H9 (cell line): ENCODE measurements around the gene SLC35F3. TPM values are rescaled to one million over a fixed set of nuclear protein-coding genes. Genes with fewer than 3 reads are reported as not detected.
A peak's percentile ranks its signal among the peaks of the same experiment; 100 is the strongest.

Experiments used
- DNase-seq: peaks from one replicate; pipeline ENCODE4 v3.0.0-alpha.2; 2017
- H2AFZ ChIP-seq: one replicate; pipeline ENCODE4 v1.6.1; 2013; ENCODE audit warnings: mild to moderate bottlenecking, low read length, control low read depth, moderate library complexity
- H2AK5ac ChIP-seq: 2 replicates; pipeline ENCODE4 v1.6.1; 2013; ENCODE audit warnings: low read length, control low read depth, mixed read lengths; ENCODE audit not compliant: insufficient read length
- H2BK120ac ChIP-seq: one replicate; pipeline ENCODE4 v1.6.1; 2013; ENCODE audit warnings: low read depth, mild to moderate bottlenecking, low read length, control low read depth, inconsistent platforms; ENCODE audit not compliant: poor library complexity, severe bottlenecking
- H2BK12ac ChIP-seq: 2 replicates; pipeline ENCODE4 v1.6.1; 2013; ENCODE audit warnings: low read length, control low read depth, mixed read lengths, low read depth; ENCODE audit not compliant: insufficient read length
- H2BK15ac ChIP-seq: 2 replicates; pipeline ENCODE4 v1.6.1; 2013; ENCODE audit warnings: low read depth, low read length, control low read depth
- H2BK20ac ChIP-seq: one replicate; pipeline ENCODE4 v1.6.1; 2013; ENCODE audit warnings: low read depth, mild to moderate bottlenecking, low read length, control low read depth, inconsistent platforms; ENCODE audit not compliant: poor library complexity, severe bottlenecking
- H2BK5ac ChIP-seq: 2 replicates; pipeline ENCODE4 v1.6.1; 2013; ENCODE audit warnings: low read length, control low read depth, mixed read lengths; ENCODE audit not compliant: insufficient read length
- H3K14ac ChIP-seq: 2 replicates; pipeline ENCODE4 v1.6.1; 2013; ENCODE audit warnings: low read length, control low read depth; ENCODE audit not compliant: insufficient read depth
- H3K18ac ChIP-seq: 2 replicates; pipeline ENCODE4 v1.6.1; 2013; ENCODE audit warnings: low read depth, mild to moderate bottlenecking, mixed read lengths, low read length, control low read depth; ENCODE audit not compliant: insufficient read length
- H3K23ac ChIP-seq: 2 replicates; pipeline ENCODE4 v1.6.1; 2013; ENCODE audit warnings: low read length, control low read depth, mixed read lengths, low read depth; ENCODE audit not compliant: insufficient read length
- H3K23me2 ChIP-seq: 2 replicates; pipeline ENCODE4 v1.6.1; 2013; ENCODE audit warnings: low read depth, mild to moderate bottlenecking, mixed read lengths, low read length, control low read depth; ENCODE audit not compliant: insufficient read length, poor library complexity, severe bottlenecking
- H3K27ac ChIP-seq: 2 replicates; pipeline ENCODE4 v1.5.1; 2013; ENCODE audit warnings: low read length, control low read depth, mixed read lengths, low read depth; ENCODE audit not compliant: insufficient read length
- H3K27me3 ChIP-seq: 2 replicates; pipeline ENCODE4 v1.6.1; 2013; ENCODE audit warnings: low read length, control low read depth, inconsistent platforms; ENCODE audit not compliant: insufficient read depth
- H3K4ac ChIP-seq: 2 replicates; pipeline ENCODE4 v1.6.1; 2013; ENCODE audit warnings: low read depth, mild to moderate bottlenecking, control low read depth, inconsistent platforms, low read length, moderate library complexity
- H3K4me1 ChIP-seq: 2 replicates; pipeline ENCODE4 v1.6.1; 2013; ENCODE audit warnings: low read length, control low read depth, inconsistent platforms; ENCODE audit not compliant: insufficient read depth
- H3K4me2 ChIP-seq: 2 replicates; pipeline ENCODE4 v1.6.1; 2013; ENCODE audit warnings: low read length, control low read depth, mixed read lengths; ENCODE audit not compliant: insufficient read length, insufficient read depth
- H3K56ac ChIP-seq: 2 replicates; pipeline ENCODE4 v1.6.1; 2013; ENCODE audit warnings: low read depth, mild to moderate bottlenecking, mixed read lengths, low read length, control low read depth; ENCODE audit not compliant: insufficient read length
- H3K79me1 ChIP-seq: 2 replicates; pipeline ENCODE4 v1.6.1; 2013; ENCODE audit warnings: low read depth, mild to moderate bottlenecking, moderate library complexity, low read length, control low read depth, inconsistent platforms; ENCODE audit not compliant: insufficient read depth, poor library complexity, severe bottlenecking
- H3K79me2 ChIP-seq: 2 replicates; pipeline ENCODE4 v1.6.1; 2013; ENCODE audit warnings: low read length, control low read depth, inconsistent platforms; ENCODE audit not compliant: insufficient read depth
- H3K9ac ChIP-seq: 2 replicates; pipeline ENCODE4 v1.6.1; 2013; ENCODE audit warnings: low read length, control low read depth, mixed read lengths; ENCODE audit not compliant: insufficient read length; ENCODE audit errors: extremely low read depth
- H3K9me3 ChIP-seq: one replicate; pipeline ENCODE4 v1.6.1; 2013; ENCODE audit warnings: low read depth, low read length, inconsistent platforms; ENCODE audit not compliant: control insufficient read depth
- H3T11ph ChIP-seq: one replicate; pipeline ENCODE4 v1.6.1; 2013; ENCODE audit warnings: mild to moderate bottlenecking, low read length, control low read depth, inconsistent platforms
- H4K20me1 ChIP-seq: one replicate; pipeline ENCODE4 v1.6.1; 2013; ENCODE audit not compliant: control insufficient read depth, insufficient read length, insufficient read depth
- H4K5ac ChIP-seq: 2 replicates; pipeline ENCODE4 v1.6.1; 2013; ENCODE audit warnings: low read depth, mild to moderate bottlenecking, mixed read lengths, low read length, control low read depth; ENCODE audit not compliant: insufficient read length
- H4K8ac ChIP-seq: replicated peaks from 2 replicates; pipeline ENCODE4 v1.6.1; 2013; ENCODE audit warnings: low read length, control low read depth, mixed read lengths, low read depth; ENCODE audit not compliant: insufficient read length
- H4K91ac ChIP-seq: 2 replicates; pipeline ENCODE4 v1.6.1; 2013; ENCODE audit warnings: low read depth, mild to moderate bottlenecking, moderate library complexity, mixed read lengths, low read length, control low read depth; ENCODE audit not compliant: insufficient read length
- H3K27ac Mint-ChIP-seq, 3 experiments: 2 replicates in 2 of 3; 3 replicates in 1 of 3; pipeline ENCODE4 v1.8.0; 2020 to 2021; ENCODE audit warnings: mixed read lengths in 3 of 3, mild to moderate bottlenecking in 1 of 3, moderate library complexity in 1 of 3
- H3K27me3 Mint-ChIP-seq: 2 replicates; pipeline ENCODE4 v1.8.0; 2021; ENCODE audit warnings: low read depth, mild to moderate bottlenecking, moderate library complexity, mixed read lengths
- H3K36me3 Mint-ChIP-seq, 3 experiments: 2 replicates in 2 of 3; 3 replicates in 1 of 3; pipeline ENCODE4 v1.8.0; 2020 to 2021; ENCODE audit warnings: low read depth in 3 of 3, mixed read lengths in 3 of 3; ENCODE audit not compliant: insufficient read depth in 1 of 3
- H3K4me1 Mint-ChIP-seq, 2 experiments: 2 replicates each; pipeline ENCODE4 v1.8.0; 2020; ENCODE audit warnings: mixed read lengths in 2 of 2
- H3K4me3 Mint-ChIP-seq, 2 experiments: 2 replicates in 1 of 2; 3 replicates in 1 of 2; pipeline ENCODE4 v1.8.0; 2020 to 2021; ENCODE audit warnings: mild to moderate bottlenecking in 2 of 2, mixed read lengths in 2 of 2, moderate library complexity in 1 of 2
- H3K9me3 Mint-ChIP-seq, 2 experiments: 2 replicates in 1 of 2; 3 replicates in 1 of 2; pipeline ENCODE4 v1.8.0; 2020; ENCODE audit warnings: mild to moderate bottlenecking in 2 of 2, mixed read lengths in 2 of 2, moderate library complexity in 1 of 2
- WGBS: extraction: QIAGEN DNeasy Blood & Tissue Kit; methylation state at CpG from one replicate; pipeline ENCODE4 v1.1.7; 2013; ENCODE audit warnings: missing lambda C conversion rate, low lambda C conversion rate, mixed read lengths; ENCODE audit not compliant: insufficient read length; ENCODE audit errors: extremely low coverage; 5-methylcytosine and 5-hydroxymethylcytosine counted together
- total RNA-seq: library from RNA; stranded (reverse); gene quantifications from 2 replicates; pipeline ENCODE4 v1.2.1, GENCODE V29; 2021
- TF ChIP-seq, protein P1 (sequence below): fragments of 200-600 bp; sonication (generic); conservative IDR thresholded peaks from 3 replicates; pipeline ENCODE4 v1.8.0; 2021; ENCODE audit warnings: antibody characterized with exemption, mild to moderate bottlenecking

SLC35F3 gene
- total RNA-seq, 1 experiment from 2014 or later = 0.81 TPM

DNA sequence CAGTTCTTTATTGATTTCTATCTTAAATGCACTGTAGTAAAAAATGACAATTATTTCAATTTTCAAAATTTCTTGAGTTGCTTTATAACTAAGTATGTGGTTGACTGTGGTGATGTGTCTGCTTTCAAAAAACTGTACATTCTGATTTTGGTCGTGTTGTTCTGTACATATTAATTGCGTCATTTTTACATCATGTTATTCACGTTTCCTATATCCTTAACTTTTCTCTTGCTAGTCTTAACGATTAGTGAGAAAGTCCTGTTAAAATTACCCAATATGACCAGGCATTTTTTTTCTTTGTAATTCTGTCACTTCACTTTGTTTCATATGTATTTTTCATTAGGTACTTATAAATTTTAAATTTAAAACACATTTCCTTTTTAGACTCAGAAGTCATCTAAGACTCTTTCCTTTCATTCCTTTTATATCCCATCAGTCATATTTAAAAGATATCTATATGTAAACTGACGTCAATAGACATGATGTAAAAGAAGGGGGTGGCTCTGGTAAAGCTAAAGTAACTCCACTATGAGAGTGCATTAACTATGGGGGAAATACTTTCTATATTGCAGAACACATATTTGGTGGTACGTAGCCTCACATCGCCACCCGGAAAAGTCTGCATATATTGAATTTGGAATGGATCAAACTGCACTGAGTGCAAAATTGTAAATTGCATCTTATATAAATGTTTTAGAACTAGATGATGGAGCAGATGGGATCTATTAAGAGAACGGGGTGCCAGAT lies 467.7 kb downstream of the SLC35F3 start:
- Histone ChIP-seq H3T11ph (no peak overlapping the region), H3K27me3 (no peaks in the 10 kb centered on the region), H3K4me1 (peaks cover 3% of the 10 kb centered on the region; the same call in 1 of the 2 replicates), H3K56ac (no peak overlapping the region), H3K9me3 (no peaks in the 10 kb centered on the region), H2AK5ac (no peak overlapping the region), H2BK12ac (no peak overlapping the region), H3K79me1 (no peaks in the 10 kb centered on the region), H3K4ac (no peak overlapping the region), H2BK15ac (no peak overlapping the region), H4K20me1 (no peaks in the 10 kb centered on the region), H3K27ac (no peak overlapping the region), H2BK5ac (no peak overlapping the region), H3K9ac (peak overlapping the region; percentile 30), H4K8ac (no peak overlapping the region), H3K4me2 (peak overlapping the region; percentile 46), H4K5ac (no peak overlapping the region), H3K23ac (no peak overlapping the region), H3K14ac (no peak overlapping the region), H2BK120ac (no peak overlapping the region), H2BK20ac (no peak overlapping the region), H3K23me2 (no peaks in the 10 kb centered on the region), H3K18ac (no peak overlapping the region), H3K79me2 (peaks cover 3% of the 10 kb centered on the region; the same call in 1 of the 2 replicates), H4K91ac (no peak overlapping the region), H2AFZ (no peak overlapping the region)
- WGBS = no CpG with 5 or more reads among the region's 9 CpGs
- TF ChIP-seq, protein P1, sequence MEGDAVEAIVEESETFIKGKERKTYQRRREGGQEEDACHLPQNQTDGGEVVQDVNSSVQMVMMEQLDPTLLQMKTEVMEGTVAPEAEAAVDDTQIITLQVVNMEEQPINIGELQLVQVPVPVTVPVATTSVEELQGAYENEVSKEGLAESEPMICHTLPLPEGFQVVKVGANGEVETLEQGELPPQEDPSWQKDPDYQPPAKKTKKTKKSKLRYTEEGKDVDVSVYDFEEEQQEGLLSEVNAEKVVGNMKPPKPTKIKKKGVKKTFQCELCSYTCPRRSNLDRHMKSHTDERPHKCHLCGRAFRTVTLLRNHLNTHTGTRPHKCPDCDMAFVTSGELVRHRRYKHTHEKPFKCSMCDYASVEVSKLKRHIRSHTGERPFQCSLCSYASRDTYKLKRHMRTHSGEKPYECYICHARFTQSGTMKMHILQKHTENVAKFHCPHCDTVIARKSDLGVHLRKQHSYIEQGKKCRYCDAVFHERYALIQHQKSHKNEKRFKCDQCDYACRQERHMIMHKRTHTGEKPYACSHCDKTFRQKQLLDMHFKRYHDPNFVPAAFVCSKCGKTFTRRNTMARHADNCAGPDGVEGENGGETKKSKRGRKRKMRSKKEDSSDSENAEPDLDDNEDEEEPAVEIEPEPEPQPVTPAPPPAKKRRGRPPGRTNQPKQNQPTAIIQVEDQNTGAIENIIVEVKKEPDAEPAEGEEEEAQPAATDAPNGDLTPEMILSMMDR = no peak
- peak overlapping the region; percentile 95 to 98 for H3K4me3 Mint-ChIP-seq
- DNase-seq = no peak
- H3K27me3 Mint-ChIP-seq = peaks cover 22% of the 10 kb centered on the region
- H3K27ac Mint-ChIP-seq = no peak overlapping the region; a peak in 2 of 7 replicates
- no peaks in the 10 kb centered on the region for H3K9me3 Mint-ChIP-seq
- H3K36me3 Mint-ChIP-seq = peaks cover 10 to 27% (median 21%) of the 10 kb centered on the region in 3 experiments
- H3K4me1 Mint-ChIP-seq = peaks cover 10 to 14% of the 10 kb centered on the region in 2 experiments
